CD4-positive, CD25-positive, alpha-beta regulatory T cell (primary cell): ENCODE data around the gene TPTE2. TPM values are rescaled to one million over a fixed set of nuclear protein-coding genes. Genes with fewer than 3 reads are reported as not detected.
"Not testable (repeated sequence)": the region's sequence is repeated elsewhere in the genome, so short reads cannot be mapped to it uniquely, and the experiment has no call there.

Source experiments
- ATAC-seq, 2 donors: fragments of 150-1000 bp; cut with Tn5 transposase; one replicate each; pipeline ENCODE4 v1.10.0; 2021; ENCODE audit warnings: low read depth in 2 of 2, moderate number of reproducible peaks in 2 of 2, moderate library complexity in 1 of 2
- DNase-seq, 3 donors: peaks; one replicate each; pipeline versions ENCODE4 v3.0.0 to v3.0.0-alpha.2; 2012 to 2022; ENCODE audit warnings: mixed read lengths in 1 of 3
- H3K27ac ChIP-seq: one replicate; pipeline ENCODE4 v1.7.0; 2013; ENCODE audit warnings: mild to moderate bottlenecking, low read length; ENCODE audit not compliant: insufficient read depth, poor library complexity, severe bottlenecking
- H3K27me3 ChIP-seq: one replicate; pipeline ENCODE4 v1.7.0; 2013; ENCODE audit warnings: low read length; ENCODE audit not compliant: control insufficient read depth, insufficient read depth
- H3K36me3 ChIP-seq: one replicate; pipeline ENCODE4 v1.7.0; 2013; ENCODE audit warnings: mild to moderate bottlenecking, low read length, moderate library complexity; ENCODE audit not compliant: control insufficient read depth, insufficient read depth
- H3K4me1 ChIP-seq: 2 replicates; pipeline ENCODE4 v1.7.0; 2013; ENCODE audit warnings: mild to moderate bottlenecking, low read length; ENCODE audit not compliant: insufficient read depth, control insufficient read depth, poor library complexity, severe bottlenecking
- H3K4me3 ChIP-seq: one replicate; pipeline ENCODE4 v1.7.0; 2013; ENCODE audit warnings: low read depth, mild to moderate bottlenecking, low read length, moderate library complexity
- H3K9me3 ChIP-seq, 2 experiments: 1 replicate in 1 of 2; 2 replicates in 1 of 2; pipeline ENCODE4 v1.7.0; 2013; ENCODE audit warnings: low read length in 2 of 2, mild to moderate bottlenecking in 1 of 2, moderate library complexity in 1 of 2; ENCODE audit not compliant: control insufficient read depth in 2 of 2
- H3K27ac Mint-ChIP-seq, 3 donors: one replicate each; pipeline ENCODE4 v1.8.0; 2020 to 2022; ENCODE audit warnings: mild to moderate bottlenecking in 3 of 3, mixed read lengths in 3 of 3, moderate library complexity in 2 of 3
- H3K27me3 Mint-ChIP-seq: one replicate; pipeline ENCODE4 v1.8.0; 2022; ENCODE audit warnings: mild to moderate bottlenecking, mixed read lengths
- H3K36me3 Mint-ChIP-seq: one replicate; pipeline ENCODE4 v1.8.0; 2020; ENCODE audit warnings: mixed read lengths
- H3K4me1 Mint-ChIP-seq, 4 donors: one replicate each; pipeline ENCODE4 v1.8.0; 2020 to 2022; ENCODE audit warnings: mixed read lengths in 4 of 4, mild to moderate bottlenecking in 1 of 4
- H3K4me3 Mint-ChIP-seq, 4 donors: one replicate each; pipeline ENCODE4 v1.8.0; 2020 to 2022; ENCODE audit warnings: mild to moderate bottlenecking in 4 of 4, mixed read lengths in 4 of 4, moderate library complexity in 3 of 4
- H3K9me3 Mint-ChIP-seq, 7 donors: one replicate each; pipeline ENCODE4 v1.8.0; 2020 to 2022; ENCODE audit warnings: mixed read lengths in 7 of 7, mild to moderate bottlenecking in 3 of 7, moderate library complexity in 2 of 7
- polyA plus RNA-seq, 4 donors: library from polyadenylated mRNA; unstranded; fragments of 300-500 nt; fragmentation: Illumina TruSeq; gene quantifications; one replicate each; pipeline ENCODE4 v1.2.3, GENCODE V29; 2021
- total RNA-seq: library from RNA; stranded (reverse); gene quantifications from one replicate; pipeline ENCODE4 v1.2.3, GENCODE V29; 2022

The TPTE2 gene
- total and polyA plus RNA-seq, 5 donors from 2014 or later: not detected

DNA sequence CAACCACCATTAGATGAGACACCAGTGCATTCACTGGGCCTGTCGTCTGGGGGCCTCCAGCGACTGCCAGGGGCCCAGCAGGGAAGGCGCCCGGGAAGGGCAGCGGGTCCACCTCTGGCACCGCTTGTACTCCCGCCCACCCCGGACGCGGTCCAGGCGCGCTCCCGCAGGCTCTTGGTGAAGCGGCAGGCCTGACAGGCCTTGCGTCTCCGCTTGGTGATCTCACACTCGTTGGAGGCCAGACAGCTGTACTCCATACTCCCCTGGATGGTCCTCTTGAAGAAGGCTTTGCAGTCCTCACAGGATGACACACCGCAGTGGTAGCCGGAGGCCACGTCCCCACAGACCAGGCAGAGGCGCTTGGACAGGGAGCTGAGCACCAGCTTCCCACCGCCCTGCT, 660 bp downstream of the TPTE2 start:
- not testable (repeated sequence) for ATAC-seq, H3K27ac ChIP-seq, H3K4me1 Mint-ChIP-seq, H3K4me3 ChIP-seq, H3K4me1 ChIP-seq, H3K27ac Mint-ChIP-seq, DNase-seq, H3K9me3 ChIP-seq, H3K9me3 Mint-ChIP-seq, H3K36me3 ChIP-seq, H3K4me3 Mint-ChIP-seq, H3K27me3 Mint-ChIP-seq, H3K27me3 ChIP-seq, H3K36me3 Mint-ChIP-seq

DNA sequence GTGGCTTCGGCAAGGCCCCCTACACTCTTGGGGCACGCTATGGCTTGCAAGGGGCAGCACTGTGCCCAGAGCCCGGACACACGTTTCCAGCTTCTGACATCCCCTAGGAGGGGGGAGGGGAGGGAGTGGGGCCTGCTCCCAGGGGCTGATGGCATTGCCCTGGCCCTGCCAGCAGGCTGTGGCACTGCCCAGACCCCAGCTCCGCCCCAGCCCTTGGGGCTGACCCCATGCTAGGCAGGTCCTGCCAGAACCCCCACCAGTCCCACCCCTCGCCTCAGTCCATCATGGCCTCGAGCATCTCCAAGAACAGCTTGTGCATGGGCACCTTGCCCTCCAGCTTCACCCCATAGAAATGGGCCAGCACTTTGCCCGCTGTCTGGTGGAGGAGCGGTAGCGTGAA, 1.6 kb downstream of the TPTE2 start:
- not testable (repeated sequence) for ATAC-seq, H3K27me3 Mint-ChIP-seq, H3K27me3 ChIP-seq, H3K4me1 ChIP-seq, H3K36me3 Mint-ChIP-seq, H3K4me3 Mint-ChIP-seq, H3K4me1 Mint-ChIP-seq, H3K4me3 ChIP-seq, H3K36me3 ChIP-seq, H3K27ac ChIP-seq, H3K27ac Mint-ChIP-seq, DNase-seq, H3K9me3 ChIP-seq, H3K9me3 Mint-ChIP-seq

DNA sequence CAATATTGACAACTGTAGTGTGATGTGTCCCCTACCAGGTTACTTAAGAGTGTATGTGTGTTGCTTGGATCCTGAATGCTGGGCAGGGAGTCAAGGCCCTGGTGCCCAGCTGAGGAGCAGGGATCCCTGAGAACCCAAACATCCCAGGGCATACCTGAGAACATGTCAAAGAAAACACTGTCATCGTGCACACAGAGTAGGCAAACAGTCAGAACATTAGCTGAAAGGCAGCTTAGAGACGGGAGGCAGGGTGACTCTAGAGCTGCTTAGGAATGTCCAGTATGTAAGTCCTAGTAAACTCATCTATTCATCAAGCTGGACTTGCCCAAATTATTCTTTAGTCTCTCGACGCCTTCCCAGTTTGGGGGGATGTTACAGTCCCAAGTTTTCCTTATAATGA, 4.0 kb downstream of the TPTE2 start:
- not testable (repeated sequence) for H3K4me1 Mint-ChIP-seq, H3K36me3 Mint-ChIP-seq, H3K27me3 ChIP-seq, ATAC-seq, DNase-seq, H3K4me3 ChIP-seq, H3K27ac Mint-ChIP-seq, H3K4me1 ChIP-seq, H3K9me3 ChIP-seq, H3K36me3 ChIP-seq, H3K4me3 Mint-ChIP-seq, H3K27me3 Mint-ChIP-seq, H3K27ac ChIP-seq, H3K9me3 Mint-ChIP-seq

DNA sequence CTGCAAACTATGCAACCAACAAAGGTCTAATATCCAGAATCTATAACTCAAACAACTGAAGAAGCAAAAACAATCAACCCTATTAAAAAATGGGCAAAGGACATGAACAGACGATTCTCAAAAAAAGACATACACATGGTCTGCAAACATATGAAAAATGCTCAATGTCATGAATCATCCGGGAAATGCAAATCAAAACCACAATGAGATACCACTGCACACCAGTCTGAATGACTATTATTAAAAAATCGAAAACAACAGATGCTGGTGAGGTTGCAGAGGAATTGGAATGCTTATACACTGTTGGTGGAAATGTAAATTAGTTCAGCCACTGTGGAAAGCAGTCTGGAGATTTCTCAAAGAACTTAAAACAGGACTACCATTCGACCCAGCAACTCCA, 12.1 kb downstream of the TPTE2 start:
- H3K4me1 Mint-ChIP-seq, H3K9me3 Mint-ChIP-seq, H3K4me3 Mint-ChIP-seq, H3K27me3 ChIP-seq, H3K27me3 Mint-ChIP-seq, H3K4me3 ChIP-seq, ATAC-seq, DNase-seq, H3K36me3 ChIP-seq, H3K36me3 Mint-ChIP-seq, H3K27ac ChIP-seq, H3K27ac Mint-ChIP-seq, H3K4me1 ChIP-seq, H3K9me3 ChIP-seq: not testable (repeated sequence)

DNA sequence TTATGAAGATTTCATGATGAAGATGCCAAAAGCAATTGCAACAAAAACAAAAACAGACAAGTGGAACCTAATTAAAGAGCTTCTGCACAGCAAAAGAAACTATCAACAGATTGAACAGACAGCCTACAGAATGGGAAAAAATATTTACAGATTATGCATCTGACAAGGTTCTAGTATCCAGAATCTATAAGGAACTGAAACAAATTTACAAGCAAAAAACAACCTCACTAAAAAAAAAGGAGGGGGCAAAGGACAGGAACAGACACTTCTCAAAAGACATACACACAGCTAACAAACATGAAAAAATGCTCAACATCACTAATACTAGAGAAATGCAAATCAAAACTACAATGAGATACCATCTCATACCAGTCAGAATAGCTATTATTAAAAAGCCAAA, 35.7 kb downstream of the TPTE2 start:
- H3K27me3 Mint-ChIP-seq, H3K4me1 ChIP-seq, ATAC-seq, H3K27me3 ChIP-seq, H3K27ac ChIP-seq, H3K9me3 Mint-ChIP-seq, H3K9me3 ChIP-seq, H3K36me3 ChIP-seq, H3K36me3 Mint-ChIP-seq, H3K27ac Mint-ChIP-seq, H3K4me3 Mint-ChIP-seq, H3K4me1 Mint-ChIP-seq, H3K4me3 ChIP-seq, DNase-seq: not testable (repeated sequence)

DNA sequence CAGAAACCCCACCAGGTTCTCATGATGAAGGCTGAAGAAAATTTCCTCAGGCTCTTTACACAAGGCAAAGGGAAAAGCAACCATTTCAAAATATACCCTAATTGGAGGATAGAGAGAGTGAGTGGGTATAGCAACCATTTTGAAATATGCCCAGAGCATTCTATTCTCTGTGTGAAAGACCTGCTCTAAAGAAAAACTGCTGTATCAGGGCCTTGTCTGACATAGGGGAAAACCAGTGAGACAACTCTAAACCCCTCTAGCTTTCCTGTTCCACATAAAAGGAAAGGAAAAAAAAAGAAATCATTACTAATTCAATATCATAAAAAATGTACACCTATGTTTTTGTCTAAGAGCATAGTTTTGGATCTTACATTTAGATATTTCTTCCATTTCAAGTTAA, 42.3 kb downstream of the TPTE2 start:
- Mint-ChIP-seq H3K36me3 (no peaks in the 10 kb centered on the region), H3K4me1 (peaks cover 0 to 5% (median 4%) of the 10 kb centered on the region in 4 donors), H3K9me3 (peaks cover 0 to 2% (median 0%) of the 10 kb centered on the region in 7 donors), H3K4me3 (no peak overlapping the region), H3K27me3 (peaks cover 8% of the 10 kb centered on the region), H3K27ac (no peak overlapping the region)
- DNase-seq (no peak), ATAC-seq (no peak)
- H3K27ac ChIP-seq: no peak overlapping the region
- H3K9me3 ChIP-seq: no peaks in the 10 kb centered on the region
- no peaks in the 10 kb centered on the region for H3K27me3 ChIP-seq
- H3K4me3 ChIP-seq: no peak overlapping the region
- H3K4me1 ChIP-seq: no peaks in the 10 kb centered on the region
- no peaks in the 10 kb centered on the region for H3K36me3 ChIP-seq

DNA sequence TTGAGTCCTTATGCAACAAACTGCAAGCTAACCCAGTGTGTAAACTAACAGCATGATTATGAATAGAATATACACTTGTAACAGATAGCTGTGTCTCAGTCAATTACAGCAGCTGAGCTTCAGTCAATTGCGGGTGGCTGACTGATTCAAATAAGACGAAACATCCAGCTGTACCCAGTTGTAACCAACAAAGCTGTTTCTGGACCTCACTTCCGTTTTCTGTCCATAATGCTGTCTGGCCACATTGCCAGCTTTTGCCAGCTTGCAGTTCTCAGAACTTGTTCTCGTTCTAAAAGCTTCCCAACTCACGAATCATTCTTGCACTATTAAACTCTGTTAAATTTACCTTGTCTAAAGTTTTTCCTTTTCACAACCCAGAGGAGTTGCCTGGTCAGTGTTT, 53.7 kb downstream of the TPTE2 start:
- not testable (repeated sequence) for DNase-seq, H3K9me3 ChIP-seq, H3K4me3 Mint-ChIP-seq, H3K36me3 ChIP-seq, H3K9me3 Mint-ChIP-seq, H3K36me3 Mint-ChIP-seq, H3K4me1 ChIP-seq, H3K4me3 ChIP-seq, H3K4me1 Mint-ChIP-seq, H3K27me3 ChIP-seq, H3K27ac ChIP-seq, H3K27ac Mint-ChIP-seq, ATAC-seq, H3K27me3 Mint-ChIP-seq

DNA sequence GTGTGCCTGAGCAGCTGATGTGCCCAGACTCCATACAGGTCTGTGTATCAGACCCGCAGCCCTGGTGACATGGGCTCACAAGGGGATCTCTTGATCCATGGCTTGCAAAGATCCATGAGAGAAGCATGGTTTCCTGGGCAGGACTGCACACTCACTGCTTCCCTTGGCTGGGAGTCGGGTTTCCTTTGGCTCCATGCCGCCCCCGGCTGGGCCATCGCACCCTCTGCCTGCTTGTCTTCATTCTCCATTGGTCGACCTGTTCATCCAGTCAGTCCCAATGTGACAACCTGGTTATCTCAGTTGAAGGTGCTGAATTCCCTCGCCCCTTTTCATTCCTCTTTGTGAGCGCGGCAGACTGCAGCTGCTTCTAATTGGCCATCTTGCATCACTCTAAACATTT, 101.2 kb downstream of the TPTE2 start:
- not testable (repeated sequence) for DNase-seq, H3K36me3 ChIP-seq, H3K27me3 Mint-ChIP-seq, H3K9me3 ChIP-seq, ATAC-seq, H3K27ac ChIP-seq, H3K4me3 ChIP-seq, H3K4me1 ChIP-seq, H3K27ac Mint-ChIP-seq, H3K27me3 ChIP-seq, H3K36me3 Mint-ChIP-seq, H3K4me3 Mint-ChIP-seq, H3K4me1 Mint-ChIP-seq
- peaks cover 3 to 18% (median 7%) of the 10 kb centered on the region in 7 donors for H3K9me3 Mint-ChIP-seq
